Right ventricle myocardium inferior (tissue), 1 donor: ENCODE measurements around the gene SLC16A1. TPM values are rescaled to one million over a fixed set of nuclear protein-coding genes. Genes with fewer than 3 reads are reported as not detected.

ENCODE experiments used
- ATAC-seq: fragments of 200-7000 bp; cut with Tn5 transposase; one replicate; pipeline ENCODE4 v1.9.1; 2020; ENCODE audit warnings: mild to moderate bottlenecking, moderate library complexity
- DNase-seq: peaks from one replicate; pipeline ENCODE4 v3.0.0; 2021; ENCODE audit errors: missing footprints
- intact Hi-C: fragments of 100-400 bp; cut with DNase I; formaldehyde crosslinking; loops from one replicate; pipeline ENCODE4 v1.11.0; 2022
- total RNA-seq: library from RNA; stranded (reverse); fragmentation: NEBNext Ultra II Directional; extraction: Animal tissue kit (Norgen Biotek cat#: 25700); gene quantifications from one replicate; pipeline ENCODE4 v1.2.1, GENCODE V29; 2021
- donor health status: DM: no; HTN: yes; CAD: no; lungs with severe emphysema.

Gene SLC16A1
- total RNA-seq, 1 donor from 2014 or later: 137 TPM

DNA sequence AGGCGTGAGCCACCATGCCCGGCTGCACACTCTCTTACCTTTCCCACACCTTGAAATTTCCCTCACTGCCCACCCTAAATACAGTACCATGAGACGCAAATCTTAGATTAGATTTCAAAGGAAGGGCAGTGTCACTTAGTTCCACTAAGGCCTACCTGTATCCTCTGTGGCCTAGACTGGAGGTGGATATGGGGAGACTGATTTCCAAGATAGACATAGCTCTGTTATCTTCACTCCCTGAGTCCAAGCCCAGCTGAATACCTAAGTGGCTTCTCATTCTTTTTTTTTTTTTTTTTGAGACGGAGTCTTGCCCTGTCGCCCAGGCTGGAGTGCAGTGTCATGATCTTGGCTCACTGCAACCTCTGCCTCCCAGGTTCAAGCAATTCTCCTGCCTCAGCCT, 89.0 kb downstream of the SLC16A1 start:
- intact Hi-C loops: no loop called here
- ATAC-seq: no peak
- DNase-seq: no peak

DNA sequence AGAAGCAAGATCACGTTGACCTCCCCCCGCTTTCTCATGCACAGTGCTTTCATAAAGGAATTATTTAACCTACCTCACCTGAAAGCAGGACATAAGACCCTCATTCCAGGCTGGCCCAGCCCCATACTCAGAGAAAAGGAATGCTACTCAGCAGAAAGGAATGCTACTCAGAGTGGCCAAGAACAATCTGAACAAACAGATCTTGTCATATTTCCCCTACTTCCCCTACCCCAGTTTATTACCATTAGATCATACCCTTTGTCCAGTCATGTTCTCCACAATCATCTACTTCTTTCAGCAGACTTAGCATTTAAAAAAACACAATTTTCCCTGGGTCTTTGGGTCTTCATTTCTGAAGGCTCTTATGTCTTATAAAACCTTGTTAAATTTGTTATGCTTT, 89.8 kb downstream of the SLC16A1 start:
- DNase-seq (no peak), ATAC-seq (no peak)
- intact Hi-C loops: no loop called here

DNA sequence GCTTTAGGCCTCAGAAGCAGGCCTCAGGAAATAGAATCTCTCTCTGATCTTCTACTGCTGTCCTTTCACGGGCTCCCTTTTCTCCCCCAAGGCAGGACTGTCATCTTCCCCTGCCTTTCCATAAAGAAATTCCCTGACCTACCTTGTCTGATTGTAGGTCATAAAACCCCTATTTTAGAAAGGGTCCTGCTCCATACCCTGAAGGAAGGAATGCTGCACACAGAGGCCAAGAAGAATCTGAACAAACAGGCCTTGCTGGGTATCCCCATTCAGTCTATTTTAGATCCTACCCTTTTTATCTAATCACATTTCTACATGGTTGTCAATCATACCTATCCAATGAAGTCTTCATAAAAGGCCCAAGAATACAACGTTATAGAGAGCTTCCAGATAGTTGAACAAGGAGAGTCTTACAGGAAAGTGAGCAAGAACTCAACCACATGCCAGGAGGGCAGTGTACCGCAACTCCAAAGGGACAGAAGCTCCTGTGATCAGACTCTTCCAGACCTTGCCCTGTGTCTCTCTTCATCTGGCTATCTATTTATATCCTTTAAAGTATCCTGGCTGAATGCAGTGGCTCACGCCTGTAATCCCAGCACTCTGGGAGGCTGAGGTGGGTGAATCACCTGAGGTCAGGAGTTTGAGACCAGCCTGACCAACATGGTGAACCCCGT, 93.1 kb downstream of the SLC16A1 start:
- no peak for DNase-seq
- no peak for ATAC-seq
- intact Hi-C loops: no loop called here

Other genes starting within 250 kb of the SLC16A1 start
- 118 TPM for gene RHOC, start 249.1 kb downstream of the SLC16A1 start, total RNA-seq
- 5.3 TPM for gene PPM1J, start 240.9 kb downstream of the SLC16A1 start, total RNA-seq
- gene LRIG2, start 117.0 kb upstream of the SLC16A1 start, total RNA-seq: 7.8 TPM